Upper lobe of right lung (tissue), 1 donor: ENCODE results near the gene PIGK. TPM values are rescaled to one million over a fixed set of nuclear protein-coding genes. Genes with fewer than 3 reads are reported as not detected.

Source experiments
- ATAC-seq: fragments of 200-7000 bp; cut with Tn5 transposase; one replicate; pipeline ENCODE4 v1.9.1; 2020; ENCODE audit warnings: mild to moderate bottlenecking, moderate library complexity
- DNase-seq: peaks from one replicate; pipeline ENCODE4 v3.0.0-alpha.2; 2020
- H3K27ac ChIP-seq: fragments of 200-600 bp; one replicate; pipeline ENCODE4 v1.8.0; 2022
- H3K27me3 ChIP-seq: fragments of 200-600 bp; one replicate; pipeline ENCODE4 v1.8.0; 2022; ENCODE audit warnings: mild to moderate bottlenecking
- H3K36me3 ChIP-seq: fragments of 200-600 bp; one replicate; pipeline ENCODE4 v1.8.0; 2022
- H3K4me1 ChIP-seq: fragments of 200-600 bp; one replicate; pipeline ENCODE4 v1.8.0; 2022
- H3K4me3 ChIP-seq: fragments of 200-600 bp; one replicate; pipeline ENCODE4 v1.8.0; 2022; ENCODE audit warnings: mild to moderate bottlenecking
- H3K9me3 ChIP-seq: fragments of 200-600 bp; one replicate; pipeline ENCODE4 v1.8.0; 2022
- CTCF ChIP-seq: fragments of 200-600 bp; IDR thresholded peaks from one replicate; pipeline ENCODE4 v1.8.0; 2022; ENCODE audit warnings: antibody characterized with exemption
- intact Hi-C: fragments of 100-400 bp; cut with DNase I; formaldehyde crosslinking; loops from one replicate; pipeline ENCODE4 v1.11.0; 2022
- long read RNA-seq: library from polyadenylated mRNA; unstranded; transcript quantifications from one replicate; pipeline ENCODE4 v2.0.0, GENCODE V29; 2021
- total RNA-seq: library from RNA; stranded (reverse); fragmentation: NEBNext Ultra II Directional; extraction: Animal tissue kit (Norgen Biotek cat#: 25700); gene quantifications from one replicate; pipeline ENCODE4 v1.2.1, GENCODE V29; 2021
- donor health status: DM: no; HTN: yes; CAD: no; lungs with severe emphysema.

Gene PIGK
- total RNA-seq = 29.9 TPM
- long read RNA-seq, full-length matches to known transcripts = 31 of 37 reads
- long read RNA-seq, partial matches to known transcripts = 1 of 37 reads
- long read RNA-seq, other reads (novel, unspliced or antisense) = 5 of 37 reads

- peak; percentile 5 for TF ChIP-seq CTCF
- DNase-seq (peak; percentile 94), ATAC-seq (peak; percentile 100)
- Histone ChIP-seq H3K36me3 (no peaks in the 10 kb centered on the region), H3K27me3 (no peaks in the 10 kb centered on the region), H3K4me3 (peak within 1 kb of the TSS; percentile 91), H3K9me3 (no peaks in the 10 kb centered on the region), H3K4me1 (peaks cover 9% of the 10 kb centered on the region), H3K27ac (peak within 1 kb of the TSS; percentile 87)
- intact Hi-C loops = no loop called here
Measured at GRCh38 chr1:77219166-77219887, at the start of gene PIGK. PIGK (minus strand) TSS chr1:77219430; CDS start chr1:77219402, 28 bp downstream.

GRCh38 chr1:77267035-77267434 lies 47.8 kb upstream of the PIGK start:
- intact Hi-C loops = no loop called here

GRCh38 chr1:77265180-77265579 lies 46.0 kb upstream of the PIGK start:
- TF ChIP-seq CTCF = no peak
- no peak for ATAC-seq

More at GRCh38 chr1:77267035-77267434, 47.8 kb upstream of the PIGK start:
- no peaks in the 10 kb centered on the region for H3K36me3 ChIP-seq
- no peaks in the 10 kb centered on the region for H3K4me1 ChIP-seq
- H3K4me3 ChIP-seq = no peak overlapping the region
- H3K27me3 ChIP-seq = no peaks in the 10 kb centered on the region
- H3K9me3 ChIP-seq = no peaks in the 10 kb centered on the region
- DNase-seq (no peak), ATAC-seq (no peak)
- H3K27ac ChIP-seq = no peak overlapping the region
- TF ChIP-seq CTCF = no peak

GRCh38 chr1:77263708-77264107 lies 44.5 kb upstream of the PIGK start:
- ATAC-seq (no peak), DNase-seq (no peak)
- intact Hi-C loops = no loop called here
- Histone ChIP-seq H3K4me1 (no peaks in the 10 kb centered on the region), H3K4me3 (no peak overlapping the region), H3K27ac (no peak overlapping the region), H3K9me3 (no peaks in the 10 kb centered on the region), H3K36me3 (no peaks in the 10 kb centered on the region), H3K27me3 (no peaks in the 10 kb centered on the region)
- TF ChIP-seq CTCF = no peak

More at GRCh38 chr1:77265180-77265579, 46.0 kb upstream of the PIGK start:
- Histone ChIP-seq H3K4me3 (no peak overlapping the region), H3K4me1 (no peaks in the 10 kb centered on the region), H3K27ac (no peak overlapping the region), H3K27me3 (no peaks in the 10 kb centered on the region), H3K36me3 (no peaks in the 10 kb centered on the region), H3K9me3 (no peaks in the 10 kb centered on the region)
- DNase-seq = no peak
- intact Hi-C loops = no loop called here

GRCh38 chr1:77253211-77253610 lies 34.0 kb upstream of the PIGK start:
- TF ChIP-seq CTCF = no peak
- no peaks in the 10 kb centered on the region for H3K27me3 ChIP-seq
- no peaks in the 10 kb centered on the region for H3K36me3 ChIP-seq
- H3K4me1 ChIP-seq = no peaks in the 10 kb centered on the region
- intact Hi-C loops = no loop called here
- no peak for DNase-seq
- peaks cover 4% of the 10 kb centered on the region for H3K9me3 ChIP-seq
- H3K27ac ChIP-seq = no peak overlapping the region
- no peak for ATAC-seq
- no peak overlapping the region for H3K4me3 ChIP-seq
